Erythroblast (primary cell): ENCODE data around the gene TRPM8.

Source experiments
- DNase-seq, 2 experiments: peaks; one replicate each; lab custom pipeline; 2025; lab: John Stamatoyannopoulos, UW
- GATA1 ChIP-seq: IDR thresholded peaks from 2 replicates; pipeline ENCODE4 v1.6.1; 2011; ENCODE audit warnings: low read depth, mild to moderate bottlenecking, control low read depth, low read length, moderate library complexity
- POLR2A ChIP-seq: IDR thresholded peaks from 2 replicates; pipeline ENCODE4 v1.6.1; 2011; ENCODE audit warnings: mild to moderate bottlenecking, low read length

TRPM8 gene

DNA sequence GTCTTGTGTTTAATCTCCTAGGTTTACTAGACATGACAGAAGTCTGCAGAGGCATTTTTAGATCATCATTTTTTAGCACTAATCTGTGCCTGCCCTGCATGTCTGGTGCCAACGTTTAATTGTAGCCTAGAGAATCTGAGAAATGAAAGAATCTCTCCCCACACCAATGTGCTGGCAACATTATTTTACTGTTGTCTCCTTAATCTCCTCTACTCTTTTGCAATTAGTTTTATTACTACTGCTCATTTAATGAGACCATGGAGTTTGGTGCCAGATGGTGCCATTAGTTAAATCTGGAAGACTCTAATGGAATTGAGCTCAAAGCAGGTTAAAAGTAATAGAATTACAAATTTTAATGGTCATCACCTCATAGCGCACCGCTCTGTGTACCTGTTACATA, 129.3 kb downstream of the TRPM8 start:
- TF ChIP-seq GATA1 (no peak), POLR2A (no peak)
- DNase-seq: no peak

DNA sequence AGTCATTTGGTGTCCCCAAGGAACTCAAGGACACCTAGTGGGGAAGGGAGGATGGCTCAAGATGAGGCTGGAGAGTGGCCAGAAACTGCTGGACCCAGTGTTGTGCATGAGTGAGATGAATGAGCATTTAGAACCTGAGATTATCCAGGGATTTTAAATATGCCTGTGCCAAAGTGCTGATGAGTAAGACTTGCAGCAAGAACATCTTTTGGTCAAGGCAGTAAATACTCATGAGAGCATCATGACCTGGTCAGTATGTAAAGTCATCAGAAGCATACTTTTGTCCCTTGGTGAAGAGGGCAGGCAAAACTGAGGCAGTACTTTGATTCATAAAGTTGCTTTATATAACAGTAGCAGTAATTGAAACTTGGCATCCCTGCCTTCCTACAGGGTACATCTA, 130.2 kb downstream of the TRPM8 start:
- TF ChIP-seq GATA1: no peak
- no peak for TF ChIP-seq POLR2A
- no peak for DNase-seq

DNA sequence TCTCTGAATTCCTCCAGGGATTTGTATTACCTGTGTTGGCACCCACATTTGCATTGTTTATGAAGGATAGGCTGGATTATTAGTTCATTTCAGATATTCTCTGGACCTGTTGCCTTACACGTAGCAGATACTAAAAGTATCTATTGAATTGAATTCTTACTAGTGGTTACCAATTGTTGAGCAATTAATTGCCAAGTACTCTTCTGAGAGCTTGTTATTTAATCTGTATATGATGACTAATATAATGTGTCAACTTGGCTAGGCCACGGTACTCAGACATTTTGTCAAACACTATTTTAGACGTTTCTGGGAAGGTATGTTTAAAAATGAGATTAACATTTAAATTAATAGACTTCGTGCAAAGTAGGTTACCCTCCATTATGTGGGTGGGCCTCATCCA, 130.9 kb downstream of the TRPM8 start:
- no peak for TF ChIP-seq GATA1
- no peak for TF ChIP-seq POLR2A
- no peak for DNase-seq

DNA sequence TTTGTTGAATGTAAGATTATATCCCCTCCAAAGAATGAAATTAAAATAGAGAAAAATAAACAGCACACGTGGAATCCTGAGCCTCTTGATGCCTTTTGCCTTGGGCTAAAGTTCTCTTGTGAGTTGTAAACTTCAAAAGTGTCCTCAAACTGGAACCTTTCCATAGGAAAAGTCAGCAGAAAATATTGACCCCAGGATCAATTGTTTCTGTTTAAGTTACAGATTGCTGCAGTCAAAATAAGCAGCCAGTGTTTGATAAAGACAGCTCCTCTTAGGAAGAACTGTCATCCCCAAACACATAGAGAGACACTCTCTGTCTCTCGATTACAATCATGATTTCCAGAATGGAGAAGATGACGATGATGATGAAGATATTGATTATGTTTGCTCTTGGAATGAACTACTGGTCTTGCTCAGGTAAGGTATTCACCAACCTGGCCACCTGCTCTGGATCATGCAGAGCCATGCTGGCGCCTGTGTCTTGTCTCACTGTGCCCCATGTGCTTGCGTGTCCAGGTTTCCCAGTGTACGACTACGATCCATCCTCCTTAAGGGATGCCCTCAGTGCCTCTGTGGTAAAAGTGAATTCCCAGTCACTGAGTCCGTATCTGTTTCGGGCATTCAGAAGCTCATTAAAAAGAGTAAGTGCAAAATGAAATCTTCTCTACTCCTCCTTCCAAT, 133.4 kb downstream of the TRPM8 start, which contains the start of gene SPP2:
Gene SPP2, plus strand, starts transcription at position 248 of the 681 bp plus-strand sequence. Its CDS starts 85 bp downstream, at position 333.
- no peak for DNase-seq
- TF ChIP-seq GATA1 (no peak), POLR2A (no peak)

DNA sequence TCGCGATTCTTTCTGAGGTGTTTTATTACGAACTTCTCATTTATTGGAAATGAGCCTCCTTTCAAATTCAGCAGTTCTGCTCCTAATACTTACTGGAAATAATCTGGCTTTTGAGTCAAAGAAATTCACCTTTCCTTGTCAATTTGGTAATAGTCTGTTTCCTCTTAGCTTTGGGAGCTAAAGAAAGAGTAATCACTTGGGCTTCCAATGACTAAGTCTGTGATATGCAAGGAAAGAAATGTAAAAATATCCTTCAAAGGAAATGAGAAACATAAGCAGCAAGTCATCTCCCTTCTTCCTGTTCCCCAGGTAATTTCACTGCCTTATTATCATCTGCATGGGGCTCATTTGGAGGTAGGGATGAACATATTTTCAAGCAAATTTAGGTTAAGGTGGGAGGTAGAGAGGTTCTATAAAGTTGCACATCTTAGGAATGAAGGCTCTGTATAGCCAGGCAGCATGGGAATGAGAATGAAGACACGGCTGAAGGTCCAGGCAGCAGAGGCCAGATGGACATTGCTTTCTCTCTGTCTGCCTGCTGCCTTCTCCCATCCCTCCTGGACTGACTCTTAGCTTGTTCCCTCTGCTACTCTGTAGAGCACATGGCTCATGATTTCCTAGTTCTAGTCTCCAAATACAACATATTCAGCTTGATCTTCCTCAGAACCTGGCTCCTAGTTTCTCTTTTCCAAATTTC, 134.3 kb downstream of the TRPM8 start:
- DNase-seq: no peak
- TF ChIP-seq POLR2A: no peak
- no peak for TF ChIP-seq GATA1

DNA sequence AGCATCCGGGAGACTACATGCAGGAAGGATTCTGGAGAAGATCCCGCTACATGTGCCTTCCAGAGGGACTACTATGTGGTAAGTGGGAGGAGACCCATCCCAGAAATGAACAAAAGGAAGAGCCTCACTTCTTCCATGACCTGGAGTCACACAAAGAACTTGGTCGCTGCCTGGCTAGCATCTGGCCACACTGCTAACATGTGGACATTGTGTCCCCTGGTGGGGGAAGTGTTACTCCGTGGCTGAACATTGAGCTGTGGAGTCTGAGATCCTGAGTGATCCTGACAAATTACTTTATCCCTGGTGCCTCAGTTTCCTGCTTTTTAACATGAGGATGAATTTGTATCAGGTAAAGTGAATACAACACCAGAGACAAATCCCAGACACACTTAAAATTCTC, 141.7 kb downstream of the TRPM8 start:
- TF ChIP-seq POLR2A: no peak
- no peak for TF ChIP-seq GATA1
- DNase-seq: no peak

DNA sequence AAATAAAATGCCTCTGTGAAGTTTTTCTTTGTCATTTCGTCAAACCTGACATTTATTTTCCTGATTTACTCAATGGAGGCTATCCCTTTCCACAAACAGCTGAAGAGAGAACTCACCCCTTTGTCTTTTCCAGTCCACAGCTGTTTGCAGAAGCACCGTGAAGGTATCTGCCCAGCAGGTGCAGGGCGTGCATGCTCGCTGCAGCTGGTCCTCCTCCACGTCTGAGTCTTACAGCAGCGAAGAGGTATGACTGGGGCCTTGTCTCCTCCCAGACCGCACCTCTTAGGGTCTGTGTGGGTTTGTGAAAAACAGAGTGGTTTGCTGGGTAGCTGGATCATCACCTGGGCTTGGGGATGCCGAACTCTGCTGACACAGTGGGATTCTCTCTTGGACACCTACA, 143.1 kb downstream of the TRPM8 start:
- no peak for TF ChIP-seq POLR2A
- no peak for TF ChIP-seq GATA1
- DNase-seq: no peak

DNA sequence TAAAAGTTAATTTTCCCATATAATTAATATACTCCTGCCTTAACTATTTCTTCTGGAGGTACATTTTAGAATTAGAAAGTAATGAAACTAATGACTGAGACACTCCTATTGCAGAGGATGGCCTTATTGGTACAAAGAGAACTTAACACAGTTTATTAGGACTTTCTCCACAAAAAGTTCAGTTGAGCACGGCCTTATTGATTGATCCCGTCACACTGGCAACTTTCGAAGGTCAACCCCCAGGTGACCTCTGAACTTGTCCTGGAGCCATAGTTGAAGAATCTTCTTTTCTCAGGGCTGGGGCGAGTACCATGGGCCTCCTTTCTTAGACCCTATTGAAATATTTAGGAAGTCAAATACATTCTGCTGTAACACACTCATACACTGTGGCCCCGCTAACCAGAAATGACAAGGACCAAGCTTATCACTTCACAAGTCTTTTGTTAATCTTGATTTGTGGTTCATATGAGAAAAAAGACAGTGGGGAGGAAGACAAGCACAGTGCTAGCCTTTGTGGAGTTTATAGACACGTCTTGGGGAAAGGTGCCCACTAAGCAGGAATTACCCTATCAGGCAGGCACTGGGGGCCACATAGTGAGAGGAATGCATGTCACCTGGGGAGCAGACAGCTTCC, 144.6 kb downstream of the TRPM8 start:
- no peak for DNase-seq
- no peak for TF ChIP-seq GATA1

DNA sequence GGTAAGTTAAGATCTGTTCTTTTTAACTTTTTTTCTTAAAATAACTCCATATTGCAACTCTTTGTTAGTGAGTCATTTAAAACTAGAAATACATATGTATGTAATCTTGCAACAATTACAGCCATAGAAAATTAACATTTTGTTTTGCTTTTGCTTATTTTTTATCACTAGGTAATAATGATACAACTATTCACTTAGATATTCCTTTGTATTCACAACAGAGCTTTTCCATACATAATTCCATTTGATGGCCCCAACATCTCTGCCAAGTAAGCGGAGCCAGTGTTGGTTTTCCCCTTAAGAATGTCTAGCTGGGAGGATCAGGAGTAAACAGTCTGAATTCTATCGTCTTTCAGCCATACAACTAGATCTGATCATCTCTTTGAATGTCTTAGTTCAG, 149.4 kb downstream of the TRPM8 start:
- TF ChIP-seq POLR2A (no peak), GATA1 (no peak)
- DNase-seq: no peak
